SK-N-MC (cell line): Measurements from ENCODE around the gene TCL1B.
"Not testable (repeated sequence)": the region's sequence is repeated elsewhere in the genome, so short reads cannot be mapped to it uniquely, and the experiment has no call there.

Experiments
- DNase-seq: peaks from one replicate; pipeline ENCODE4 v3.0.0-alpha.2; 2011; ENCODE audit warnings: low read depth, low spot score
- H3K27ac ChIP-seq: fragments of 200-600 bp; sonication (generic); 2 replicates; pipeline ENCODE4 v1.5.1; 2016; ENCODE audit warnings: mixed run types
- H3K36me3 ChIP-seq: fragments of 200-600 bp; sonication (generic); 2 replicates; pipeline ENCODE4 v1.6.1; 2017; ENCODE audit warnings: antibody characterized with exemption, low read length, mixed read lengths; ENCODE audit not compliant: insufficient read depth
- H3K4me3 ChIP-seq: fragments of 200-600 bp; sonication (generic); 2 replicates; pipeline ENCODE4 v1.5.1; 2016
- H3K9ac ChIP-seq: fragments of 200-600 bp; sonication (generic); 2 replicates; pipeline ENCODE4 v1.8.0; 2017; ENCODE audit warnings: mixed run types, mixed read lengths; ENCODE audit not compliant: insufficient read length
- H3K9me3 ChIP-seq: fragments of 200-600 bp; sonication (generic); 2 replicates; pipeline ENCODE4 v1.6.1; 2017; ENCODE audit warnings: low read depth, mild to moderate bottlenecking, antibody characterized with exemption, low read length, moderate library complexity, mixed read lengths
- EZH2 ChIP-seq: fragments of 200-600 bp; sonication (generic); IDR thresholded peaks from one replicate; pipeline ENCODE4 v1.6.1; 2017; ENCODE audit warnings: antibody characterized with exemption
- FOXP2 ChIP-seq: optimal IDR thresholded peaks from 2 replicates; pipeline ENCODE3; 2011; ENCODE audit warnings: mild to moderate bottlenecking, moderate library complexity; ENCODE audit not compliant: insufficient read depth; ENCODE audit errors: extremely low read length, control extremely low read depth
- POLR2AphosphoS5 ChIP-seq: IDR thresholded peaks from 2 replicates; pipeline ENCODE4 v1.6.1; 2012; ENCODE audit warnings: mild to moderate bottlenecking, low read depth, low read length, borderline replicate concordance

TCL1B gene

DNA sequence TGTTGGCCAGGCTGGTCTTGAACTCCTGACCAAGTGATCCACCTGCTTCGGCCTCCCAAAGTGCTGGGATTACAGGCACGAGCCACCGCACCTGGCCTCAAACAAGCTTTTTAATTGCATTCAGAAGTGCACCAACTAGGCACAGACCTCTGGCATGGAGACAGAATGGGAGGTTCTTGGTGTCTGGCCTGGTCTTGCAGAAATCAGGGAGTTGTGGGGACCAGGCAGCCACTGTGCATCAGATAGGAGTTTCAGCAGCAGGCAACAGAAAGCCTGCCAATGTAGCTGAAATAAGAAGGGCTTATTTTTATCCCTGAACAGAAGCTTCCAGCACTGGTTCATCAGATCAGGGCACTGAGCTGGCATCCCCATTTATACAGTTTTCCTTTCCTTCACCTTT, 22.2 kb upstream of the TCL1B start:
- Histone ChIP-seq H3K27ac (no peak overlapping the region), H3K9ac (no peak overlapping the region), H3K9me3 (no peaks in the 10 kb centered on the region), H3K4me3 (no peak overlapping the region), H3K36me3 (no peaks in the 10 kb centered on the region)
- DNase-seq = no peak
- TF ChIP-seq EZH2 (no peak), POLR2AphosphoS5 (no peak), FOXP2 (no peak)

DNA sequence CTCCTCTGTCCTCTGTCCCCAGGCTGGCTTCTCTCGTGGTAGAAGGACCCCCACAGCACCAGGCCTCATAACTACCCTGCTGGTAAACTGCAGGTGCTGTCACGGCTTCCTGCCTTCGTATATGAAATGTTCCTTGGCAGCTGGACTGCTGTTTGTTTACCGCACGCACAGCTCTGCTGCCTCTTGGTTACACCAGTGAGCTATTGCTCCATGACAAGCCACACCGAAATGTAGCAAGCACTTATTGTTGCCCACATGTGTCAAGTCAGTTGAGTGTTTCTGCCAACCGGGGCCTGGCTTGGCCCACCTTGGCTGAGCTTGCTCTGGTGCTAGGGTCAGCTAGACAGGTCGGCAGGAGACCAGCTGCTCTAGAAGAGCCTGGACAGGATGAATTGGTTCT, 21.7 kb upstream of the TCL1B start:
- no peak for TF ChIP-seq POLR2AphosphoS5
- TF ChIP-seq EZH2 = no peak
- TF ChIP-seq FOXP2 = no peak
- no peaks in the 10 kb centered on the region for H3K36me3 ChIP-seq
- H3K27ac ChIP-seq = no peak overlapping the region
- DNase-seq = no peak
- no peak overlapping the region for H3K9ac ChIP-seq
- no peak overlapping the region for H3K4me3 ChIP-seq
- H3K9me3 ChIP-seq = no peaks in the 10 kb centered on the region

DNA sequence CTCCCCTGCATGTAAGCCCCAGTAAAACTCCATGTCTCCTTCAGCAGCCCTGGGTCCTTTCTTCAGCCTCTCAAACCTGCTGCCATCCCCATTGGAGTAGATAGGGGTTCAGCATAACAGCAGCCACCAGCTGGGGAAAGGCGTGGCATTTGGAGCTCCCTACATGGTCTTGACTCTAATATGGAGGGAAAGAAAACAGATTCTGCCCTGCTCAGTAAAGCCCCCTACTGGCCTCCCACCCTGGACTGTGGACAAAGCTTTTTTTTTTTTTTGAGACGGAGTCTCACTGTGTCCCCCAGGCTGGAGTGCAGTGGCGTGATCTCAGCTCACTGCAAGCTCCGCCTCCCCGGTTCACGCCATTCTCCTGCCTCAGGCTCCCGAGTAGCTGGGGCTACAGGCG, 20.7 kb upstream of the TCL1B start:
- H3K9me3 ChIP-seq, H3K27ac ChIP-seq, DNase-seq, H3K9ac ChIP-seq, H3K36me3 ChIP-seq, H3K4me3 ChIP-seq: not testable (repeated sequence)

DNA sequence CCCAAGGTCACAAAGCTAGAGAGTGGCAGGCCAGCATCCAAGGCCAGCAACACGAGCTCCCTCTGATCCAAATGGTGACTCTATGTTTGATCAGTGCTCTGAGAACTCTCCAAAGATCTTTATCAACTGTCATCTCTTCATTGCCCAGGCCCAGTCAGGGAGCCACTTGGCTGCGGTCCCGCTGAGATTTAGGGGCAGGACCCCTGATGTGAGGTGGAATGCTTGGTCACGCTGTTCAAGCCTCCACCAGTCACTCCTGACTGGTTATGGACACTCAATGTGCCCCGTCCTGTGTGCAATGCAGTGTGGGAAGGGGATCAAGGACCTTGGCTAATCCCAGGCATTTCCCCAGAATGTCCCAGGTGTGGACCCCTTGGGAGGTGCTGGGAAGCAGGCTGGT, 19.8 kb upstream of the TCL1B start:
- Histone ChIP-seq H3K27ac (no peak overlapping the region), H3K9me3 (no peaks in the 10 kb centered on the region), H3K9ac (no peak overlapping the region), H3K36me3 (no peaks in the 10 kb centered on the region), H3K4me3 (no peak overlapping the region)
- no peak for TF ChIP-seq FOXP2
- TF ChIP-seq POLR2AphosphoS5 = no peak
- no peak for TF ChIP-seq EZH2
- no peak for DNase-seq

DNA sequence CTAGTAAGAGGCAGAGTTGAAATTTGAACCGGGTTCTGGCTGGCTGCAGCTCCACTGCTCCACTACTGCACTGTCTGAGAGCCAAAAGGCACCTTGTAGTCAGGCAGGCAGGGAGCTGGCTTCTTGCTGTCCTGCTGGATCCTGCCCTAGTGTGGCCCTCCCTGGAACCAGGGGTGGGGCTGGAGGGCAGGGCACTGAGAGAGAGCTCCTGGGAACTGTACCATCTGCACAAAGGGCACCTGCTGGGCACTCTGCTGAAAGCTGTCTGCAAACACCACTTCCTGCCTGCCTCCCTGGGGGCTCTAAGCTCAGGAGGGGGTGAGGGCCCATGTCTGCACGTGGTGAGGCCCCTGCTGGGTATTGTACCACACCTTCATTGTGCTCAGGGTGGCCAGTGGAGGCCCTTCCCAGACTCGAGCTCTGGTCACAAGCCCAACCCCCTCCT, 19.0 kb upstream of the TCL1B start:
- no peak for DNase-seq
- Histone ChIP-seq H3K27ac (no peak overlapping the region), H3K4me3 (no peak overlapping the region), H3K36me3 (no peaks in the 10 kb centered on the region), H3K9ac (no peak overlapping the region), H3K9me3 (no peaks in the 10 kb centered on the region)
- TF ChIP-seq EZH2 = no peak
- TF ChIP-seq POLR2AphosphoS5 = no peak
- TF ChIP-seq FOXP2 = no peak

DNA sequence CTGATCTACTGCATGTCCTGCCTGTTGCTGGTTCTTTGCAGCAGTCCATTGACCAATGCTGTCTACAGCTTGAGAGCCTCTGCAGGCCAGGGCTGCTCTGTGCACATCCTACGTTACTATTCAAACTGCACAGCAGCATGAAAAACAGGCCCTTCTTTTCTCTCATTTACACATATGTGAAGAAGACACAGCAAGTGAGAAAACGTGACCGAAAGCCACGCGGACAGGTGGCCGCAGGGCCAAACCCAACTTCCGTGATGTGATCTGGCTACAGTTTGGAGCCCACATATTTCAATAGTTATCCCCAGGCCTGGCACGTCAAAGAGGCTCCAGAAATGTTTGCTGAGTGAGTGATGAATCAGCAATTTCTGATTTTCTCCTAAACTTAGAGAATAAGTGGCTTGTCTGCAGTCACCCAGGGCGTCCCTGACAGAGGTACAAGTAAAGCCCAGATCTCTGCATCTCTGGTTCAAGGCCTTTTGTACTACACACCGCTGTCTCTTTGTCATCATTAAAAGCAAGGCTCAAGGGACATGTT, 17.9 kb upstream of the TCL1B start:
- Histone ChIP-seq H3K27ac (no peak overlapping the region), H3K4me3 (no peak overlapping the region), H3K9me3 (no peaks in the 10 kb centered on the region), H3K36me3 (no peaks in the 10 kb centered on the region), H3K9ac (no peak overlapping the region)
- no peak for DNase-seq
- TF ChIP-seq FOXP2 = no peak
- no peak for TF ChIP-seq EZH2
- no peak for TF ChIP-seq POLR2AphosphoS5

DNA sequence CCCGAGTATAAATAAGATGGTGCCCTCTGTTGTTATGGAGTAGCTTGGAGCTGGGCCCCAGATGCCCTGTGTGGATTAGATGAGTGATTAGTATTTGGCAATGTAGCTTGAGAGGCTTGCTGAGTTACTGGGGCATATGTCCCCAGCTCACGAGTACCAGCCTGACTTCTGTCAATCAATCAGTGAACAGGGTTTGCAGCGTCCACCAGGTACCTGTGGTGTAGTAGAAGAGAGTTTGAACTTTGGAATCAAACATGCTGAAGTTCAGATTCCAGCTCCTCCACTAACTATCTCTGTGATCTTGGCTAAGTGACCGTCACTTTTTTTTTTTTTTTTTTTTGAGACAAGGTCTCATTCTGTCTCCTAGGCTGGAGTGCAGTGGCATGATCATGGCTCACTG, 11.6 kb upstream of the TCL1B start:
- no peak overlapping the region for H3K27ac ChIP-seq
- H3K4me3 ChIP-seq = no peak overlapping the region
- no peaks in the 10 kb centered on the region for H3K9me3 ChIP-seq
- DNase-seq = no peak
- H3K36me3 ChIP-seq = no peaks in the 10 kb centered on the region
- no peak for TF ChIP-seq FOXP2
- no peak for TF ChIP-seq EZH2
- no peak for TF ChIP-seq POLR2AphosphoS5
- no peak overlapping the region for H3K9ac ChIP-seq

DNA sequence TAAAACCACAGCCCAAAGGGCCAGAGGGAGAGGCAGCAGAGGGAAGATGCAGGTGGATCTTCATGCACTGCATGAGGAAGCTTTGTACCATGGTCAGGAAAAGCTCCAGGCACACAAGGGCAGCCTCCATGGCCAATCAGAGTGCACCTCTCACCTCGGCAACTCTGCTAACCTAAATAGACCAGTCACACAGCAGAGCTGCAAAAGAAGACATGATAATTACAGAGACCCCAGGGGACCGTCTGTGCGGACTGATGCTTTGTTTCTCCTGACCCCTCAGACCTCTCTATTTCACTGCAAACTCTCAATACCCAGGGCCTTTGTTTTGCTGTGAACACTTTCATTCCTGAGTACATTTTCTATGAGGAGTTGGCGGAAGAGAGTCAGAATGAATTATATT, 10.7 kb upstream of the TCL1B start:
- no peak for DNase-seq
- H3K9me3 ChIP-seq = no peaks in the 10 kb centered on the region
- no peak overlapping the region for H3K27ac ChIP-seq
- H3K9ac ChIP-seq = no peak overlapping the region
- no peak for TF ChIP-seq FOXP2
- H3K4me3 ChIP-seq = no peak overlapping the region
- no peaks in the 10 kb centered on the region for H3K36me3 ChIP-seq

DNA sequence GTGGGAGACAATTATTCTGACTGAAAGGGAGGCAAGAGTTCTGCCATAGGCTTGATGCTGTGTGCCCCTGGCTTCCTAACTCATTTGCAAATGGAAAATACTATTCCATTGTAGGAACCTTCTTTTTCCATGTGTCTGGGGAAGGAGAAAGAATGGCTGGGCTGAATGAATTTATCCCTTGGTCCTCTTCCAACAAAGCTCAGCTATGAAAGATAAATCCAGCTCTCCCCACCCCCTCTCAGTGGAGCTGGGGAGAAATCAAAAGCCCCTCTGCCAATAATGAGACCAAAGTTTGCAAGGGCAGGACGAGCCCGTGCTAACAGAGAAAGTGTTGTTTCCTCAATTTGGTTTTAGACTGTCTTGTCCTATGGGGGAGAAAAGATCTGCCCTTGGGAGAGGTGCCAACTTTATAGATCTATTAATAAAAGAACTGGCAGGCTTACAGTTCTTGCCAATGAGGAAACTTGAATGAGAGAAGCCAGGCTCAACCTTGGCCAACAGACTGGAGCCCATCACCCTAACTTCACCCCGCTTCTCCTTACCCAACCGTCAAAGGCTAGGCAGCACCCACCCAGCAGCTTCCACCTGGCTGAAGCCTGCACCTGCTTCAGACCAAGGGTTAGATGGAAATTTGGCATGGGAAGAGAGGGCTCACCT, 8.9 kb upstream of the TCL1B start:
- Histone ChIP-seq H3K9me3 (no peaks in the 10 kb centered on the region), H3K27ac (no peak overlapping the region), H3K4me3 (no peak overlapping the region), H3K36me3 (no peaks in the 10 kb centered on the region), H3K9ac (no peak overlapping the region)
- TF ChIP-seq EZH2 (no peak), POLR2AphosphoS5 (no peak), FOXP2 (no peak)
- no peak for DNase-seq
